Amygdala (tissue), 56 donors: ENCODE results near the gene TBC1D9.
A peak's percentile ranks its signal among the peaks of the same experiment; 100 is the strongest.

Source experiments
- DNase-seq, 56 donors: peaks; one replicate each; lab custom pipeline; 2025; lab: John Stamatoyannopoulos, UW

Gene TBC1D9

GRCh38 chr4:140701071-140701470 lies 55.1 kb downstream of the TBC1D9 start:
- DNase-seq: no peak

DNA sequence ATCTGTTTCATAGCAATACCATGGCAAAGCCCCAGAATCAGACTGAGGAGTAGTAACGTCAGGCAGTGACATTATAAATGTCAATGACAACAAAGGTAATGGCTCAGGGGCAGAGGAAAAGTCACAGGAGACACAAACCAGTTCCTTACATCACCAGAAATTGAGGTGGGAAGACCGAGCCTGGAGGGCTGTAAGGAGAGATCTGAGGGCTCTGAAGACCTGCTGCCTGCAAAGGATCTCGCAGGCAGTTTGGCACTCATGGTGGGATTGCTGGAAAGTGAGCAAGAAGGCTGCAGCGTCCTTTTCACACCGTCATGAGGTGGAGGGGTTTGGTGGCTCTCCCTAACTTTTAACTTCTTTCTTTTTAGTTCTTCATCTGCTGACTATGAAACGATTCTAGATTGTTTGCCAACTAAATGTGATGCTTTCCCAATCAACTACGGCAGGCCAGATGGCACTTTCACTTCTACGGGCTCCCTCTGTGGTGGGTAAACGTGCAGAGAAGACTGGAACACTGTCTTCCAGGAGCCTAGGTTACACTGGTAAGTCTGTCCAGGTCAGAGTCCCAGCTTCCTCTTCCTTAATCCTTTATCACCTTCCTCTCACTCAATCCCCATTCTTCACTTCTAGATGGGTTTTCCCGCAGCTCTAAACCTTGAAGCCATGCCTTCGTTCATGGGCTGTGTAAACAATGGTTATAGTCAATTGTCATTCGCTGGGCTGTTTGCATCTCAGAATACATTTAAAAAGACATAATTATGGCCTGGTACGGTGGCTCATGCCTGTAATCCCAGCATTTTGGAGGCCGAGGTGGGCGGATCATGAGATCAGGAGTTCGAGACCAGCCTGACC lies 58.2 kb downstream of the TBC1D9 start:
- DNase-seq: peak in 1 of 56 donors; percentile 14

GRCh38 chr4:140695483-140695882 lies 60.7 kb downstream of the TBC1D9 start:
- no peak for DNase-seq

GRCh38 chr4:140693562-140693961 lies 62.6 kb downstream of the TBC1D9 start:
- no peak for DNase-seq

DNA sequence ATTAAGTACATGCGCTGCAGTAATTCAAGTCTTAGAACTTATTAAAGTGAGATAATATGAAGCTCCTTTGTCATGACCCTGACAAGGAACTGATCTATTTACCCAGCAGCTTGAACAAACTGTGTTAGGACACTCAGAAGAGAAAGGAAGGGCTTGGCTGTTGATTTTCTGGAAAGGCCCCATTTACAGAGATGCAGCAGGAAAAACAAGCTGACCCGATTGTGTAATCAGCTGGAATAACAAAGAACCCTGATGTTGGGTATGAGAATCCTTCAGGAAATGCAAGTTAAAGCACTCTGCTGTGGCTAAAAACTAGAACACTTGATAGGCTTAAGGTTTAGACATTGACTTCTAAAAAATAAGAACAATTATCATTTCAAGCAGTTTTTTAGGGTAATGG lies 64.8 kb downstream of the TBC1D9 start:
- no peak for DNase-seq

DNA sequence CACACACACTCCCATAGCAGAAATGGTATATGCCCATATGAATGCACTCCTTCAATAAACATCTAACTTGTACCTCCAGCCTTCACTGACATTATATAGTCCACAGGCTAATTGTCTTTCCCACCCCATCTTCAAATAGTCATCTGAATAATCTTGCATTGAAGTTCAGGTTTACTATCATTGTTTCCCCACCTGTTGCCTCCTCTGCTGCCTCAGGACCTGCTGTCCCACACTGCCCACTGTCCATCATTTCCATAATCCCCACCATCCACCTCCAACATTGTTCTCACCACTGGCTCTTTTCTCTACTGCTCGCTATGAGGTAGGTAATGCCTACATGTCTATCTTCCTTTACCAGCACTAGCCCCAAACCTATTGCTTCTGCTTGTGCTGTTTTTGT lies 66.1 kb downstream of the TBC1D9 start:
- no peak for DNase-seq

- no peak for DNase-seq
Observed at GRCh38 chr4:140689623-140690022, 66.6 kb downstream of the TBC1D9 start.

DNA sequence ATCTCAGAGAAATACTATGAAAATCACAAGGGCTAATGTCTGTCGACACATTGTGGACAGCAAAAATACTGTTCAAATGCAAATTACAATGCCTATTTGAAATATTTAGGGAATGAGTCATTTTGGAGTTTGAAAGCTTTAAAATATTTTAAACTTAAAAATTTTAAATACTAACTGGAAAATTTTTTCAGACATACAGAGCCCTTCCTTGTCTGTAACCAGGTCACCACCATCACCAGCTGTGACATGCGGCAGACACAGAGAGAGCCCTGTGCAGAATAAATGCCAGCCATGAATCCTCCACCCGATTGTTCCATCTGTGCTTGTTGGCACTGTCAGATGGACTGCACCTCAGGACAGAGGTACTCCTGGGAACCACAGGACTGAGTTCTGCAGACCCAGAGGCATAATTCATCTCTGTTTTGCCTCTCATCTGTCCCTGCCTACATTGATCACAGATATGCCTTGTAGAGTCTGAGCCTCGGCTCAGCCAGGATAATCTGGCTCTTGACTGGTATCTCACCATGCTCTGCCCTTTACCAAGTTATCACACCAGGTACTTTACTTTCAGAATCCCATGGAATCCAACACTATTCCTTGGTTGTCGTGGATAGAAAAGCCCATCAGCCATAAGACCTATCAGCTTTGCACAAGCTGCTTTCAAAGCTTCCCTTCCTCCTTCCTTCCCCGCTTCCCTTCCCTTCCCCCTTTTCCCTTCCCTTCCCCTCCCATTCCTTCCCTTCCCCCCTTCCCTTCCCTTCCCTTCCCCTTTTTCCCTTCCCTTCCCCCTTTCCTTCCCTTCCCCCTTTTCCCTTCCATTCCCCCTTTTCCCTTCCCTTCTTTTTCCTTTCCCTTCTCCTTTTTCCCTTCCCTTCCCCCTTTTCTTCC lies 67.2 kb downstream of the TBC1D9 start:
- DNase-seq: no peak

- no peak for DNase-seq
Observed at GRCh38 chr4:140686796-140687195, 69.4 kb downstream of the TBC1D9 start.

GRCh38 chr4:140684314-140684713 lies 71.9 kb downstream of the TBC1D9 start:
- DNase-seq: no peak

DNA sequence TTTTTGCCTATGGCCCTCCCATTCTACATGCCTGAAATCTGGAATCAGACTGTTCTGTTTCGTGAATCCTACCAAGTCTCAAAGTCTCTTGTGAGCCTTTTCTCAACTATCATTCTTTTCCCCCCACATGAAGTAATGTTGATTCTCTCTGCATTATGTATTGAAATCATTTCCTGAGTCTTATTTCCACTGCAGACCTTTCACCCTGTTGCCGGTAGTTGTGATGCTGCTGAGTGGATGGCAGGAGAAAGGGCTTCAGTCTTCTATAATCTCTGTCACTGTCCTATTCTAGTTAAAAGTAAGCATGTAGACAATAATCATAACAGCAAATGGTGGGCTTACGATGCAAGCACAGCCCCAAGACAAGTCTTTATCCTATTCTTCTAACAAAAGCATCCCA lies 75.0 kb downstream of the TBC1D9 start:
- no peak for DNase-seq

GRCh38 chr4:140680686-140681085 lies 75.5 kb downstream of the TBC1D9 start:
- DNase-seq: no peak

GRCh38 chr4:140679576-140679975 lies 76.6 kb downstream of the TBC1D9 start:
- no peak for DNase-seq

DNA sequence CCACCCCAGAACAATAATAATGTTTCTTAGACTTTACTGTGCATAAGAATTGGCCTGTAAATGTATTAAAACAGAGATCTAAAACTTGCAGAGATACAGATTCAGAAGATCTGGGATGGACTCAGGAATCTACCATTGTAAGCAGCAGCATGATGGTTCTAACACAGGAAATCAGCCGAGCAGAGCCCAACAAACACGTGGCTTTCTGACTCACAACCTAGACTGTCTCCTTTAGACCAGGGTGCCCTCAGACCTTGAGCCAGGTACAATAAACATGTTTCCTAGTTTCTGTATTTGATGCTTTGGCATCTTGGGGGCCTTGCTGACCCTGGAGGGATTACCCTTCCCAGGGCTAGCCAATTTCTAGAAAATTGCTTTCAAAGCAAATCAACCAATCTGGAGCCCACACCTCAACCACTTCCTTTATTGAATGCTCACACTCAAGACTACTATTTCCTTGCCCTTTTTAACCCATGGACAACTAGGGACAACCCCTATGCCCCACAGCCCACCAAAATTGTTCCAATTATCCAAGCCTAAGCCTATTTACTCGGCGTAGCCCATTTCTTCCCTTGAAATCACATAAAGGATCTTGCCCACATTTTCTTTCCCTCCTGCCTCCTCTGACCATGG lies 80.5 kb downstream of the TBC1D9 start:
- DNase-seq: no peak

DNA sequence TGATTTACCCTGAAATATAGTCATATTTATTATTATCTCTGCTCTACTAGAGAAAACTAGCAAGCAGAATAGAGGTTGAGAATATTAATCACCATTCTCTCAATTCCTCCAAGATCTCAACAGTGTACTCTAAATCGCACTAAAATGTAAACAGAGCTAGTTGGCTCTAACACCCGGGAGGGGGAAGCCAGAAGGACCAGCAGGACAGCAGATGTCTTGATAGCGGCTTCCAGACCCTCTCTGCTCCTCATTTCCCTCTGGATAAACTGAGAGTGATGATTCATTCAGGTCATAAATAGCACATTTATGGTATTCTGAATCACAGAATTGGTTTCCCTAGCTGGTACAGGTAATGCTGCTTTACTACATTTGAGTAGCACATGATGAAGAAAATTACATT lies 82.5 kb downstream of the TBC1D9 start:
- peak in 1 of 56 donors; percentile 2 for DNase-seq

DNA sequence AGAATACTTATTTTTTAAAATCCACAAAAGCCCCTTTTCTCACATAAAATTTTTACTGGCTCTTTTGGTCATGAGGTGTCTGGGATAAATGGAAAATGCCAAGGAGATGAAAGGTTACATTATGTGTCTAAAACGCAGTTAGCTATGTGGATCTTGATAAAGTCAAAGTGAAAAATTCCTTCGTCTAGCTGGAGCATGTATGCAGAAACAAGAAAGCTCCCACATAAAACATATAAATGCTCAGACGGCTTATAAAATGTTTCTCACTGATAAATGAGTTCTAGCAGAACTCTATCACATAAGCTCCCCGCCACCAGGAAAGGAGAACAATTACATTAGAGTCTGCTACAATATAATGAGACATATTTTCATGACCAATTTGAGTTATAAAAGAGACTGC lies 83.8 kb downstream of the TBC1D9 start:
- DNase-seq: no peak

- no peak for DNase-seq
Observed at GRCh38 chr4:140668111-140668510, 88.1 kb downstream of the TBC1D9 start.

GRCh38 chr4:140666889-140667614 lies 89.1 kb downstream of the TBC1D9 start:
- DNase-seq: no peak

GRCh38 chr4:140662082-140662869 lies 93.9 kb downstream of the TBC1D9 start:
- DNase-seq: no peak

DNA sequence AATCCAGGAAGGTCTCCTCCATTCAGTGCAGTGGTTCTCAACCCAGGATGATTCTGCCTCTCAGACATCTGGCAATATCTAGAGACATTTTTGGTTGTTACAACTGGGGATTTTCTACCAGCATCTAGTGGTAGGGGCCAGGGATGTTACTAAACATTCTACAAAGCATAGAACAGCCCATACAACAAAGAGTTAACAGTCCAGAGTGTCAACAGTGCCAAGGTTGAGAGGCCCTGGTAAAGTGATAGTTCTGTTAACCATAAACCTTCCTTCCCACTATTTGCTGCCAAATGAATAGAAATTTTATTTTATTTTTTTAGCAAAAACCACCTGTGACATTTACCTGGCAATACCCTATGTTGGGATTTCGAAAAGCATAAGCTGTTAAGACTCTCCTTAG lies 94.6 kb downstream of the TBC1D9 start:
- DNase-seq: no peak
